Mesodermal cell (in vitro differentiated cells): ENCODE results near the gene CAMK1D.
"Not testable (repeated sequence)": the region's sequence is repeated elsewhere in the genome, so short reads cannot be mapped to it uniquely, and the experiment has no call there.

Experiments used
- H3K27ac ChIP-seq: 2 replicates; pipeline ENCODE4 v1.7.0; 2013; ENCODE audit warnings: mild to moderate bottlenecking, low read depth, low read length, moderate library complexity; ENCODE audit not compliant: severe bottlenecking
- H3K36me3 ChIP-seq: 2 replicates; pipeline ENCODE4 v1.7.1; 2013; ENCODE audit warnings: mild to moderate bottlenecking, low read length, moderate library complexity; ENCODE audit not compliant: control insufficient read depth, insufficient read depth
- H3K4me1 ChIP-seq: one replicate; pipeline ENCODE4 v1.7.1; 2013; ENCODE audit warnings: mild to moderate bottlenecking, low read length; ENCODE audit not compliant: insufficient read depth, control insufficient read depth, poor library complexity, severe bottlenecking
- H3K4me3 ChIP-seq: 2 replicates; pipeline ENCODE4 v1.7.0; 2013; ENCODE audit warnings: low read length, control low read depth, mild to moderate bottlenecking; ENCODE audit not compliant: insufficient read depth, poor library complexity, severe bottlenecking; ENCODE audit errors: extremely low read depth
- H3K9me3 ChIP-seq: 2 replicates; pipeline ENCODE4 v1.7.1; 2013; ENCODE audit warnings: mild to moderate bottlenecking, low read length, moderate library complexity; ENCODE audit not compliant: control insufficient read depth
- WGBS, 2 experiments: methylation state at CpG; one replicate each; pipeline ENCODE4 v1.1.5; 2013; ENCODE audit warnings: missing lambda C conversion rate in 2 of 2; ENCODE audit not compliant: insufficient coverage in 2 of 2; 5-methylcytosine and 5-hydroxymethylcytosine counted together

Gene CAMK1D

GRCh38 chr10:12351889-12352288 lies 2.5 kb downstream of the CAMK1D start:
- no peak overlapping the region for H3K27ac ChIP-seq
- WGBS, 2 experiments = 80 to 100% methylated on average over 1 of the region's 2 CpGs
- H3K4me1 ChIP-seq = no peaks in the 10 kb centered on the region
- no peak overlapping the region for H3K4me3 ChIP-seq
- no peaks in the 10 kb centered on the region for H3K9me3 ChIP-seq
- H3K36me3 ChIP-seq = no peaks in the 10 kb centered on the region

GRCh38 chr10:12353399-12354242 lies 4.3 kb downstream of the CAMK1D start:
- no peaks in the 10 kb centered on the region for H3K36me3 ChIP-seq
- no peak overlapping the region for H3K4me3 ChIP-seq
- no peaks in the 10 kb centered on the region for H3K9me3 ChIP-seq
- no peaks in the 10 kb centered on the region for H3K4me1 ChIP-seq
- no peak overlapping the region for H3K27ac ChIP-seq
- WGBS, 2 experiments = 84 to 93% methylated on average over 4 to 6 of the region's 12 CpGs

- 93 to 100% methylated on average over 2 to 6 of the region's 7 CpGs for WGBS, 2 experiments
- not testable (repeated sequence) for H3K27ac ChIP-seq, H3K36me3 ChIP-seq, H3K4me3 ChIP-seq, H3K9me3 ChIP-seq, H3K4me1 ChIP-seq
These were observed 5.3 kb downstream of the CAMK1D start for GRCh38 chr10:12354696-12355095.

GRCh38 chr10:12355384-12355783 lies 6.0 kb downstream of the CAMK1D start:
- H3K9me3 ChIP-seq = no peaks in the 10 kb centered on the region

GRCh38 chr10:12357525-12358151 lies 8.3 kb downstream of the CAMK1D start:
- no peaks in the 10 kb centered on the region for H3K9me3 ChIP-seq
- H3K36me3 ChIP-seq = no peaks in the 10 kb centered on the region
- no peak overlapping the region for H3K4me3 ChIP-seq
- WGBS, 2 experiments = 96 to 98% methylated on average over 9 of the region's 13 CpGs
- no peaks in the 10 kb centered on the region for H3K4me1 ChIP-seq
- H3K27ac ChIP-seq = no peak overlapping the region

More at GRCh38 chr10:12355384-12355783, 6.0 kb downstream of the CAMK1D start:
- H3K4me1 ChIP-seq = no peaks in the 10 kb centered on the region
- WGBS, 2 experiments = 88 to 92% methylated on average over 6 to 9 of the region's 12 CpGs
- H3K36me3 ChIP-seq = no peaks in the 10 kb centered on the region
- H3K27ac ChIP-seq = no peak overlapping the region
- H3K4me3 ChIP-seq = no peak overlapping the region

- Histone ChIP-seq H3K4me1 (no peaks in the 10 kb centered on the region), H3K9me3 (no peaks in the 10 kb centered on the region), H3K4me3 (no peak overlapping the region), H3K36me3 (no peaks in the 10 kb centered on the region), H3K27ac (no peak overlapping the region)
- WGBS, 2 experiments = 41 to 44% methylated on average over 5 to 7 of the region's 11 CpGs
These were observed 9.7 kb downstream of the CAMK1D start for GRCh38 chr10:12358863-12359564.

GRCh38 chr10:12360461-12360860 lies 11.1 kb downstream of the CAMK1D start:
- Histone ChIP-seq H3K9me3 (no peaks in the 10 kb centered on the region), H3K4me1 (no peaks in the 10 kb centered on the region), H3K4me3 (no peak overlapping the region), H3K36me3 (no peaks in the 10 kb centered on the region), H3K27ac (no peak overlapping the region)
- WGBS, 2 experiments = 53 to 60% methylated on average over 1 to 3 of the region's 5 CpGs

GRCh38 chr10:12361115-12361514 lies 11.8 kb downstream of the CAMK1D start:
- not testable (repeated sequence) for H3K9me3 ChIP-seq, H3K27ac ChIP-seq, H3K4me3 ChIP-seq, H3K36me3 ChIP-seq, H3K4me1 ChIP-seq
- WGBS, 2 experiments = 85 to 100% methylated on average over 1 to 2 of the region's 5 CpGs

- Histone ChIP-seq H3K36me3 (no peaks in the 10 kb centered on the region), H3K4me1 (no peaks in the 10 kb centered on the region), H3K9me3 (no peaks in the 10 kb centered on the region), H3K27ac (no peak overlapping the region), H3K4me3 (no peak overlapping the region)
- 73 to 92% methylated on average over 3 of the region's 3 CpGs for WGBS, 2 experiments
These were observed 15.2 kb downstream of the CAMK1D start for GRCh38 chr10:12364559-12364958.

- no peaks in the 10 kb centered on the region for H3K9me3 ChIP-seq
- no peaks in the 10 kb centered on the region for H3K4me1 ChIP-seq
- H3K27ac ChIP-seq = no peak overlapping the region
- H3K36me3 ChIP-seq = no peaks in the 10 kb centered on the region
- no peak overlapping the region for H3K4me3 ChIP-seq
- WGBS, 2 experiments = 90% methylated on average over 2 of the region's 4 CpGs; no CpG with 5 or more reads in 1 of the 2 experiments
These were observed 17.9 kb downstream of the CAMK1D start for GRCh38 chr10:12367272-12367671.
